ENCODE data around the gene TRMT10A.

The TRMT10A gene

GRCh38 chr4:99574530-99575324 lies 10.9 kb upstream of the TRMT10A start, which contains the start of gene MTTP:
TSS of gene MTTP (plus strand) at chr4:99574824. CDS start at chr4:99574910, 86 bp downstream.
- Histone ChIP-seq H3K27me3 (ENCODE audit: insufficient read depth, low read length, poor library complexity, severe bottlenecking) (peaks cover 50% of the 10 kb centered on the region), H3K4me1 (ENCODE audit: insufficient read depth, low read length, poor library complexity, severe bottlenecking) (no peaks in the 10 kb centered on the region), H3F3A (ENCODE audit: low read depth) (no peaks in the 10 kb centered on the region), H2AFZ (ENCODE audit: low read length) (no peak within 1 kb of the TSS), H3K9me3 (ENCODE audit: insufficient read depth, low read depth, low read length) (no peaks in the 10 kb centered on the region), H3K36me3 (ENCODE audit: insufficient read depth, low read length) (no peaks in the 10 kb centered on the region), H4K20me1 (ENCODE audit: insufficient read depth, low read length, poor library complexity, severe bottlenecking) (no peaks in the 10 kb centered on the region), H3K4me2 (ENCODE audit: low read depth, low read length, poor library complexity, severe bottlenecking) (no peak within 1 kb of the TSS), H3K9ac (ENCODE audit: low read depth, low read length, poor library complexity, severe bottlenecking) (no peak within 1 kb of the TSS), H3K4me3 (ENCODE audit: low read length, poor library complexity, severe bottlenecking) (no peak within 1 kb of the TSS), H3K79me2 (ENCODE audit: insufficient read depth, low read length) (no peaks in the 10 kb centered on the region), H3K9me2 (replicated peaks; ENCODE audit: low read depth, low read length) (no peaks in the 10 kb centered on the region)
- TF ChIP-seq EZH2phosphoT487 (IDR thresholded peaks at IDR 0.05; ENCODE audit: borderline replicate concordance) (no peak), CTCF (conservative IDR thresholded peaks at IDR 0.05; ENCODE audit: low read length) (no peak)

- H3K4me1 ChIP-seq (ENCODE audit: insufficient read depth, low read length, poor library complexity, severe bottlenecking): no peaks in the 10 kb centered on the region
- no peaks in the 10 kb centered on the region for H3K36me3 ChIP-seq (ENCODE audit: insufficient read depth, low read length)
- no peaks in the 10 kb centered on the region for H3K9me3 ChIP-seq (ENCODE audit: insufficient read depth, low read depth, low read length)
- H3F3A ChIP-seq (ENCODE audit: low read depth): no peaks in the 10 kb centered on the region
- no peak overlapping the region for H3K4me2 ChIP-seq (ENCODE audit: low read depth, low read length, poor library complexity, severe bottlenecking)
- H3K9ac ChIP-seq (ENCODE audit: low read depth, low read length, poor library complexity, severe bottlenecking): no peak overlapping the region
- TF ChIP-seq CTCF (conservative IDR thresholded peaks at IDR 0.05; ENCODE audit: low read length) (no peak), EZH2phosphoT487 (IDR thresholded peaks at IDR 0.05; ENCODE audit: borderline replicate concordance) (no peak)
- H2AFZ ChIP-seq (ENCODE audit: low read length): no peak overlapping the region
- no peaks in the 10 kb centered on the region for H3K79me2 ChIP-seq (ENCODE audit: insufficient read depth, low read length)
- H3K9me2 ChIP-seq (replicated peaks; ENCODE audit: low read depth, low read length): no peaks in the 10 kb centered on the region
- H3K4me3 ChIP-seq (ENCODE audit: low read length, poor library complexity, severe bottlenecking): no peak overlapping the region
- H3K27me3 ChIP-seq (ENCODE audit: insufficient read depth, low read length, poor library complexity, severe bottlenecking): peaks cover 56% of the 10 kb centered on the region
- H4K20me1 ChIP-seq (ENCODE audit: insufficient read depth, low read length, poor library complexity, severe bottlenecking): no peaks in the 10 kb centered on the region
These were observed 10.0 kb upstream of the TRMT10A start for GRCh38 chr4:99573735-99574368.

- H3K27me3 ChIP-seq (ENCODE audit: insufficient read depth, low read length, poor library complexity, severe bottlenecking): peaks cover 68% of the 10 kb centered on the region
- H3K9me2 ChIP-seq (replicated peaks; ENCODE audit: low read depth, low read length): no peaks in the 10 kb centered on the region
- H3K4me1 ChIP-seq (ENCODE audit: insufficient read depth, low read length, poor library complexity, severe bottlenecking): no peaks in the 10 kb centered on the region
- H2AFZ ChIP-seq (ENCODE audit: low read length): no peak overlapping the region
- no peak overlapping the region for H3K4me3 ChIP-seq (ENCODE audit: low read length, poor library complexity, severe bottlenecking)
- TF ChIP-seq CTCF (conservative IDR thresholded peaks at IDR 0.05; ENCODE audit: low read length): no peak
- no peak for TF ChIP-seq EZH2phosphoT487 (IDR thresholded peaks at IDR 0.05; ENCODE audit: borderline replicate concordance)
- no peaks in the 10 kb centered on the region for H3K9me3 ChIP-seq (ENCODE audit: insufficient read depth, low read depth, low read length)
- H3K4me2 ChIP-seq (ENCODE audit: low read depth, low read length, poor library complexity, severe bottlenecking): no peak overlapping the region
- no peak overlapping the region for H3K9ac ChIP-seq (ENCODE audit: low read depth, low read length, poor library complexity, severe bottlenecking)
- no peaks in the 10 kb centered on the region for H4K20me1 ChIP-seq (ENCODE audit: insufficient read depth, low read length, poor library complexity, severe bottlenecking)
- H3K36me3 ChIP-seq (ENCODE audit: insufficient read depth, low read length): no peaks in the 10 kb centered on the region
- no peaks in the 10 kb centered on the region for H3K79me2 ChIP-seq (ENCODE audit: insufficient read depth, low read length)
- no peaks in the 10 kb centered on the region for H3F3A ChIP-seq (ENCODE audit: low read depth)
These were observed 8.8 kb upstream of the TRMT10A start for GRCh38 chr4:99572527-99573240.

Data from Loucy (cell line).